Measurements from ENCODE around the gene MREG.
"Not testable (repeated sequence)": the region's sequence is repeated elsewhere in the genome, so short reads cannot be mapped to it uniquely, and the experiment has no call there.

The MREG gene

DNA sequence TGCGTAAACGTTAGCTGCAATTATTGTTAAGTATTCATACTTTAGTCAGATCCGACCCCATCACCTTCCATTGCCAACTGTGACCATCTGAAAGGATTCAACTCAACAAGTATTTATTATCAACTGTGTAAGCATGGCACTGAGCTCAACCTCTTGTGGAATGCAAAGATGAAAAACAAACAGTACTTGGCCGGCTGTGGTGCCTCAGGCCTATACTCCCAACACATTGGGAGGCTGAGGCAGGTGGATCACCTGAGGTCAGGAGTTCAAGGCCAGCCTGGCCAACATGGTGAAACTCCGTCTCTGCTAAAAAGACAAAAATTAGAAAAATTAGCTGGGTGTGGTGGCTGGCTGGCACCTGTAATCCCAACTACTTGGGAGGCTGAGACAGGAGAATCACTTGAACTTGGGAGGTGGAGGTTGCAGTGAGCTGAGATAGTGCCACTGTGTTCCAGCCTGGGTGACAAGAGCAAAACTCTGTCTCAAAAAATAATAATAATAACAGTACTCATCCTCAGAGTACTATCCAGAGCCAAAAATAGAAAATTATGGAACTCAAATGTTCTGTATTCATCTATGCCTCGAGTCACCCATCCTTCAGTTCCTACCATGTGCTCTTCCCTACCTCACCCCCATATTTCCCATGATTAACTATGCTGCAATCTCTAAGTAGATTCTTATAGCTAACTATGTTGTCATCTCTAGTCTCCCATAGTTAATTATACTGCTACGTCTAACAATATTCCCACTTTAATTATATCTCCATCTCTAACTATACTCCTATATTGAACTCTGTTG is 8.6 kb upstream of the MREG start:
- no peak for DNase-seq (ENCODE audit: low spot score)

- no peak for DNase-seq (ENCODE audit: low spot score)
Observed at GRCh38 chr2:216018709-216019108, 5.4 kb upstream of the MREG start.

DNA sequence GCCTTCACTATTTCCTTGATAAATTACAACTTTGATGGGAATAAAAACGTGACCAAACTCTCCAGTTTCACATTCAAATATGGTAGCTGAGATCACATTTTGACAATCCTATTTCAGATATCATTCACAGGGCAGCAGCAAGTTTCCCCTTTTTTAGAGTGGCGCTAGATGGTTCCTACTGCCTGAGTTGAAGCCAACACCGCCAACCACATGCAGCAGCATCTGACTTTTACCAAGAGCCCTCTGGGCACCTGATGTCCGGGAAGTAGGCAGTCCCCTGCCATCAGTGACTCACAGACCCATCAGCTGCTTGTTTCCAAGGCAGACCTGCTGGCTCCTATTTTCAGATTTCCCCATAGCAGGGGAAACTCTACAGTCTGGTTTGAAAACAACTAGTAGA is 4.0 kb upstream of the MREG start:
- DNase-seq (ENCODE audit: low spot score): peak; percentile 36

DNA sequence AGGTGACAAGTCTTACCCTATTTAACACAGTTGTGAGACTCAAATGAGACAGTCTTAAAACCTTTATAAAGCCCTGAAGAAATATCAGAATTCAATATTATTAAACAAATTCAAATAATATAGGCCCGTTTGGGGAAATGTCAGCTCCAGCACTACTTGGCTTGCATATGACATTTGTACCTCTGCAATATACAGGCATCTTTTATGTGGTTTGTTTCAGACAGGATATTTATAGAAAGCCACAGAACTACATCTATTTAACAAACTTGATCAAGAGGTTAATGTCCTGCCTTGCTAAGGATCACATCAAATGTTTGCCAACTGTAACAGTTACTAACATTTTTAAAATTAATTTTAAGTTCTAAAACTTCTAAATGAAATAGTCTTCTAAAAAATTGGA is 3.2 kb upstream of the MREG start:
- DNase-seq (ENCODE audit: low spot score): no peak

DNA sequence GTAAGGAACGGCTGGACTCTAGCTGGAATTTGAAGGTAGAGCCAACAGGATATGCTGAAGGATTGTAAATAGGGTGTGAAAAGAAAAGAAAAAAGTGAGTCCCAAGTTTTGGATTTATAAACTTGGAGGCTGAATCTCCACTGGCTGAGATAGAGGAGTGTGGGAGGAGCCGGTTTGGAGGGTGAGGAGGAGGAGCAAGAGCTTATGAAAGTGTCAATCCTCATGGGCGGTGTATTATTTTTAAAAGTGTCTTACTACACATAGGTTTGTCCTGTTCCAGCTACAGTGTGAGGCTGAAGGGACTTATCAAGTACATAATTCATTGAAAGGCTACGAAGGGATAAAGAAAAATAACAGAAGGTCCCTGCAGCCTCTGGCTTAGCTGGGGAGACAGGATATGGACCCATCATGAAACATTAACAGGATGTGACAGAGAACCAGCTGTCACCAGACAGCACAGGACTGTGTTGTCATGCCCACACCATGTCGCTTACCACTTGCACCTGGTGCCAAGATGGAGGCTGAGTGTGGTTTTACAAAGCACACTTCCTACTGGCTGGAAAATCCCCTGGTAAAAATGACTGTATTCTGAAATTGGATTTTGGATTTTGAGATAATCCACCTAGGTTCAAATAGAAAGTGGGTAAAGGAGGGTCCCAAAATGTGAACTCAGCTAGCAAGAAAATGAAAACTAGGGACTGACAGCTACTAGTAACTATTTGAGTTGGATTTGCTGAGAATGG is 2.5 kb upstream of the MREG start:
- DNase-seq (ENCODE audit: low spot score): peak; percentile 45

GRCh38 chr2:216014986-216015385 is 1.6 kb upstream of the MREG start:
- no peak for DNase-seq (ENCODE audit: low spot score)

- DNase-seq (ENCODE audit: low spot score): no peak
Observed at GRCh38 chr2:216014006-216014405, 655 bp upstream of the MREG start.

GRCh38 chr2:216012830-216013079 is 596 bp downstream of the MREG start:
- no peak for DNase-seq (ENCODE audit: low spot score)

DNA sequence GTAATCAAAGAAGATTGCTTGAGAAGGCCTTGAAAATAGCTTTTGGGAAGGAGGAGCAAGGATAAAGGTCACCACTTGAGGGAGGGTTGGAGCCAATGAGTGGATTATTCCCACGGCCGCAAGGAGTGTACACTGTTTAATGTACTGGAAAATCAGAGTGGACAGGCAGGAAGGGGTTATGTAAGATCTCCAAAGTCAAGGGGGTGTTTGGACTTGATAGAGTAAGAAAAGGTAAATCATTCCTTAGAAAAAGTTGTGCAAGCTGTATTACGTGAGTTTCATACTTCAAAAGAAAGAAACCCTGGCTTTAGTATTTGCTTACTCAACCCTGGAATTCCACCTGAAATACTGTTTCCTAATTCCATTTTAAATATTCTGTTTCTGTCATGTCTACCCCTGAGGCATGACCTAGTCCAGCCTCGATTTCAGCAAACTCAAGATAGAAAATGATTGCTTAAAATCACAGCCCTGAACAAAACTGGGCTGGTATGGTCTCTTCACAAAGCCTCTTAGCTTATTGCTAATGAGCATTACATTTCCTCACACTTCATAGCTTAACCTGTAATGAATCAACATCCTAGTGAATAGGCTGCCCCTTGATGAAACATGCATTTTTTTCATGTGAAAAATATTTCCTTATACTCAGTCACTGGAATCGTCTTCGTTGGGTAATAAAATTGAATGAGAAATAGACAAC is 1.1 kb downstream of the MREG start:
- no peak for DNase-seq (ENCODE audit: low spot score)

- not testable (repeated sequence) for DNase-seq (ENCODE audit: low spot score)
Observed at GRCh38 chr2:216009215-216009614, 4.1 kb downstream of the MREG start.

GRCh38 chr2:216008387-216008786 is 5.0 kb downstream of the MREG start:
- no peak for DNase-seq (ENCODE audit: low spot score)

DNA sequence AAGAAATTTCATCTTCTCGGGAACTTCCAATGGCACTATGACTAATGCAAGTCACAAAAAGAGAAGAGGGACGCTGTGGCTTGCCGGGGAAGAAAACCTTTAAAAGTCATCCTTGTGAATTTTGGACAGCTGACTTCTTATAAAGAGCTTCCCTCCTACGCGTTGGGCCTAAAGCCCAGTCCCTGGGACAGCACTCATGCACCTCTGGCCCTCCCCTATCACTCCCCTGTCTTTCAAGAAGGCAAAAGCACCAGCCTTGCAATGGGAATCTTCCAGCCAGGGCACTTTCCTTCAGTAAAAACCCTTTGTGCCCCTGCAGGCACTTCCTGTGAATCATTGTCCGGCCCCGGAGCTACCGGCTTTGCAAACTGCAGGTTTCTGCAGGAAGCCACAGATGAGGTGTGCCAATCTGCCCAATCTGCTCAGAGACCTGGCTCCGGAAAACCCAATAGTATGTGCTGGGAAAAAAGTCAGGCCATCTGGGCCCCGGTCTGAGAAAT is 7.1 kb downstream of the MREG start:
- peak; percentile 35 for DNase-seq (ENCODE audit: low spot score)

DNA sequence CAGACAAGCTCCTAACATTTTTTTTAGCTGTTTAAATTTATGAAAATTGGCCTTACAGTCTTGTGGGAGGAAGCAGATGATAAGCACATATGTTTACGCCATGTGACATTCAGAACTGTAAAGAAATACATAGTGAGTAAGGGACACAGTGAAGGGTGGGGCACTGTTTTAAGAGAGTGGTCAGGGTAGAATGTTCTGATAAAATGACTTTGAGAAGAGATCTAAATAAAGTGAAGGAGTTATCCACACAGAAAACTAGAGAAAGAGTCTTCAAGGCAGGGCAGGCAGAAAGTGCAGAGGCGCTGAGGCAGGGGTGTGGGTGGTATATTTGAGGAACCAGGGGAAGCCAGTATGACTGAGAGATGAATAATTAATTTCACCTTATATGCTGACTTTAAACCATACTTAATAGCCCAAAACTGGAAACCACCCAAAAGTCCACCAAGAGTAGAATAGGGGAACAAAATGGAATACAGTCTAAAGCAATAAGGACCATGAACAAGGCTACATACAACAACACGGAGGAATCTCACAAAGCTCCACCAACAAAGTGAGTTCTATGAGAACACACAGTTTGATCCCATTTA is 8.6 kb downstream of the MREG start:
- DNase-seq (ENCODE audit: low spot score): no peak

DNA sequence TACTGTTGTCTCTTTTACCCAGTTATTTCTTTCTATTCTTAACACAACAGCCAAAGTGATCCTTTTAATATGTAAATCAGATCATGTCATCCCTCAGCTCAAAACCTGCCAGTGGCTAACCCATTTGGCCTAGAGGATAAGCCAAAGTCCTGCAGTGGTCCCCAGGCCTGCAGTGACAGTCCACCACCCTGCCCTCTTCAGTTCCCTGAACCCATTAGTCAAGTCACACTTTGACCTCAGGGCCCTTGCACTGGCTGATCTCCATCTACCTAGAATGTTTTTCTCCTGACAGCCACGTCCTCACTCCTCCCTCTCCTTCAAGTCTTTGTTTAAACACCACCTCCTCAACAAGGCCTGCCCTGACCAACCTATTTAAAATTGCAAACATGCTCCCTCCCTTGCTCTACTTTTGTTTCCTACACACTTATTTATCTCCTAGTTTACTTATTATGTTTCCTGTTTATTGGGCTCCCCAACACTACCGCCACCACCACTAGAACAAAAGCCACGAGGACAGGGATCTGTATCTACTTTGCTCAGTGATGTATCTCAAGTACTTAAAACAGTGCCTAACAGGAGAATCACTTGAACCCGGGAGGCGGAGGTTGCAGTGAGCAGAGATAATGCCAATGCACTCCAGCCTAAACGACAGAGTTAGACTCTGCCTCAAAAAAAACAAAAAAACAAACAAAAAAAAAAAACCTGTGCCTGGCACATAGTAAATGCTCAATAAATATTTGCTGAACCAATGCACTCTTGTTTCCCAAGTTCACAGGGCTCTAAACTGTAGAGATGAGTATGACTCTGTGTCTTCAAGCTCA is 9.3 kb downstream of the MREG start:
- DNase-seq (ENCODE audit: low spot score): no peak

- DNase-seq (ENCODE audit: low spot score): no peak
Observed at GRCh38 chr2:216002693-216003092, 10.7 kb downstream of the MREG start.

- DNase-seq (ENCODE audit: low spot score): no peak
Observed at GRCh38 chr2:216002101-216002678, 11.2 kb downstream of the MREG start.

GRCh38 chr2:216001216-216002100 is 11.9 kb downstream of the MREG start:
- DNase-seq (ENCODE audit: low spot score): no peak

DNA sequence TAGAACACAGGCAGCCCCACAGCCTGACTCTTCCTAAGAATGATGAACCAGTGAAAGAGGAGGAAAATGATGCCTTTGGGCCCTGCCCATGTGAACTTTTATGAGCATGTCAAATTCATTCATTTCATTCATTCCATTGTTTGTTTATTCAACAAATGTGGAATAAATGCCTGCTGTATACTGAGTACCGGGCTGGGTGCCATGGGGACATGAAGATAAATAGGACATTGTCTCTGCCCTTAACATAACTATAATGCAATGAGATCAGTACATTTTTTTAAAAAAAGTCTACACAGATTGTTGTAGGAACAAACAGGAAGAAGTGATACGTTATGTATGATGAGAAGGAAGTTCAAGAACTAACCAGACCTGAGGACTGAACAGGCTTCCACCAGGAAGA is 14.7 kb downstream of the MREG start:
- DNase-seq (ENCODE audit: low spot score): no peak

DNA sequence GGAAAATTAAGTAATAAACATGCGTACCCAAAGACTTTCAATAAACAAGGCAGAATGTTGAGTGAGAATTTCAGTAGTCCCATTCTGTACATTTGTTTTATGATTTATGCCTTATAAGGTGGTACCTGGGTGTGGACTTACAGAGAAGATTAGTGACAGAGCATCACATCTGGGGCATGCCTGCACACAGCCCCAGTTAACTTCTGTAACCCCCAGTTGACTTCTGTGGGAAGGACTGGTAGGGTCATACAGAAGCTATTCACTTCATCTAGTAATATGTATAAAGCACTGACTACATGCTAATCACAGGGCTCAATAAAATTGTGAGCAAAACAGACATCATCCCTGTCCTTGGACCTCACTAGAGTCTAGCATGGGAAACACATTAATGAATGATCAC is 16.1 kb downstream of the MREG start:
- no peak for DNase-seq (ENCODE audit: low spot score)

DNA sequence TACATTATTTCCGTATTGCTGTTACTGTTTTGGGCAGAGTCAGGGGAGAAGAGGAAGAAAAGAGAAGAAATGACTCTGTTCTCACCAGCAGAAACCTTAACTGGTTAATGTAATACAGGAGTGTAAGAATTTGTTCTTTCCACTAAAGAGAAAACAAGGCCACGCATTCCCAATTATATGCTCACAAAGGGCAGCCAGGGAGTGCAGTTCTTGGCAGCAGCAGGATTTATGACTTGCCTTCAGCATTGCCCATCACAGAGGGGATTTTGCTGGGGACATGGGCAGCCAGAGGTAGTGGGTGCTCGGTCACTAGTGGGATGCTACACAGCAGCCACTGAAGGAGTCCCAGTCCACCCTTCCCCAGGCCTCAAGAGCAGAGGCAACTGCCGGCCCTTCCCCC is 18.4 kb downstream of the MREG start:
- DNase-seq (ENCODE audit: low spot score): no peak
